Activated effector memory CD4-positive, alpha-beta T cell treated with anti-CD3 and anti-CD28 coated beads, Interleukin-2, amount 50 U/mL, for 16 hours (primary cell): ENCODE data around the gene NKPD1.

Source experiments
- DNase-seq: peaks from one replicate; pipeline ENCODE4 v3.0.0-alpha.2; 2020

NKPD1 gene

GRCh38 chr19:45173816-45174215, 13.0 kb upstream of the NKPD1 start:
- no peak for DNase-seq

- no peak for DNase-seq
These were observed 11.9 kb upstream of the NKPD1 start for GRCh38 chr19:45172611-45173208.

GRCh38 chr19:45172173-45172572, 11.4 kb upstream of the NKPD1 start:
- DNase-seq: peak; percentile 70

DNA sequence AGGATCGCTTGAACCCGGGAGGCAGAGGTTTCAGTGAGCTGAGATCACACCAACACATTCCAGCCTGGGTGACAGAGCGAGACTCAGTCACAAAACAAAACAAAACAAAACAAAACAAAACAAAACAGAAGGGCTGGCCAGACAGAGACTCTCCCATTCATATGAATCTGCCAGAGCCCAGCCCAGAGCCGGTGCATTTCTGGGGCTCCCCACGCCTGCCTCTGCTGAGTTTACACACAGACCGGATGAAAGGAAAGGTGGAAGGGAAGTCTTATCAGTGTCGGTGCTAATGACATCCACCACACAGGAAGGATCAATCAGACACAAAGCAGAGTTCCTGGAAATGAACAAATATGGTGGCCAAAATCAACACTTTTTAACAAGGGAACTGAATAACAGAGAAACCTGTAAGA, 10.4 kb upstream of the NKPD1 start:
- DNase-seq: peak; percentile 80

DNA sequence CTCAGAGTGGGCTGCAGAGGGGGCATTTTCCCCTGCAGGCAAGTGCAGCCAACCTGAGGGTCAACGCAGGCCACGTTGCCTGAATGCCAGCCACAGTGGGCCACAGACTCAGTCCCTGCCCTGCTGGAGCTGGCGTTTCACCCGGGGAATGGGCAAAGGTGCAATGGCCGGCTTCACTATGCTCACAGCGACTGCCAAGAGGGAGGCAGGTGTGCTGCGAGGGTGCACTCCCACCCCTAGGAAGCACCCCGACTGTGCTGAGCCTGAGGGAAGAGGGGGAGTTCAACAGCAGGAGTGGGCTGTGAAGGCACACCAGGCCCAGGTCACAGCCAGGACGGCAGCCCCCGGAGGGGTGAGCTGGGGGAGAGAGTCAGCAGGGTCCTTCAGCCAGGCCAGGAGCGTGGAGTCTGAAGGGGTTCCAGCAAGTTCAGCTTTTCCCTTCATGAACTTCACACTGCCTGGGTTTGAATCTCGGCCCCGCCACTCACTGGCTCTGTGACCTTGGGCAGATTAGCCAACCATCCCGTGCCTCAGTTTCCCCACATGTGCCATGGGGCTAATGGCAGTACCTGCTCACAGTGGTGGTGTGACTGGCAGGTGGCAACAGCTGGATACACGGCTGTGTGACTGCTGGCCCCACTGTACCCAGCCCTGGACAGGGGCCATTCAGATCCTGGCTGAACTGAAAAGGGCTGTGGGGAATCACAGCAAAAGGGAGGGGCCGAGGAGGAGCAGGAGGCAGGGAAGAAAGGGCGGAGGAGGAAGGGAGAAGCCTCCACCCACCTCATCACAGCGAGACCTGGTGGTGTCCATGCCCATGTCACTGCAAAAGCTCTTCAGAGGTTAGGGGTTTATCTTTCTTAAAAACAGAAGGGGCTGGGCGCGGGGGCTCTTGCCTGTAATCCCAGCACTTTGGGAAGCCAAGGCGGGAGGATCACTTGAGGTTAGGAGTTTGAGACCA, 9.6 kb upstream of the NKPD1 start:
- no peak for DNase-seq

- DNase-seq: no peak
These were observed 8.8 kb upstream of the NKPD1 start for GRCh38 chr19:45169602-45170001.

DNA sequence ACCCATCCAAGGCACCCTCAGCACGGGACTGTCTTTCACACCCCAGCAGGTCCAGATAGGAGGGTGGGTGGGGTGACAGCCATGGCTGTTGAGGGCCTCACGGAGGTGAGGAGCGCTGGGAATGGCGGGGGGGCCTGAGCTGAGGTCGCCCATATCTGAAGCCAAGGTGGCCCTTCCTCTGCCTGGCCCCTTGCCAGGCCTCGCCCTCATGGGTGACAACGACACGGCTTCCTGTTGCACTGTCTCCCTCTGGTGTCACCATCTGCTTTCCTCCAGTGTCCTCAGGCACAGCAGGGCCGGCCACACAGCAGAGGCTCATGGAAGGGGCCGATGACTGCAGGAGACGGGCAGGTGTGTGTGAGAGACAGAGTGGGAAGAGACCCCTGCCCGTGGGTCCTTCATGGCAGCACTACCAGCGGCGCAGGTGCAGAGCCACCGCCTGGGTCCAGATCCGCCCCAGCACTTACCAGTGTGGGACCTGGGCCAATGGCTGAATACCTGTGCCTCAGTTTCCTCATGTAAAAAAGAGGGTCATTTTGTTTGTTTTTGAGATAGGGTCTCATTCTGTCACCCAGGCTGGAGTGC, 8.1 kb upstream of the NKPD1 start:
- DNase-seq: no peak

- no peak for DNase-seq
These were observed 6.0 kb upstream of the NKPD1 start for GRCh38 chr19:45166723-45167252.

DNA sequence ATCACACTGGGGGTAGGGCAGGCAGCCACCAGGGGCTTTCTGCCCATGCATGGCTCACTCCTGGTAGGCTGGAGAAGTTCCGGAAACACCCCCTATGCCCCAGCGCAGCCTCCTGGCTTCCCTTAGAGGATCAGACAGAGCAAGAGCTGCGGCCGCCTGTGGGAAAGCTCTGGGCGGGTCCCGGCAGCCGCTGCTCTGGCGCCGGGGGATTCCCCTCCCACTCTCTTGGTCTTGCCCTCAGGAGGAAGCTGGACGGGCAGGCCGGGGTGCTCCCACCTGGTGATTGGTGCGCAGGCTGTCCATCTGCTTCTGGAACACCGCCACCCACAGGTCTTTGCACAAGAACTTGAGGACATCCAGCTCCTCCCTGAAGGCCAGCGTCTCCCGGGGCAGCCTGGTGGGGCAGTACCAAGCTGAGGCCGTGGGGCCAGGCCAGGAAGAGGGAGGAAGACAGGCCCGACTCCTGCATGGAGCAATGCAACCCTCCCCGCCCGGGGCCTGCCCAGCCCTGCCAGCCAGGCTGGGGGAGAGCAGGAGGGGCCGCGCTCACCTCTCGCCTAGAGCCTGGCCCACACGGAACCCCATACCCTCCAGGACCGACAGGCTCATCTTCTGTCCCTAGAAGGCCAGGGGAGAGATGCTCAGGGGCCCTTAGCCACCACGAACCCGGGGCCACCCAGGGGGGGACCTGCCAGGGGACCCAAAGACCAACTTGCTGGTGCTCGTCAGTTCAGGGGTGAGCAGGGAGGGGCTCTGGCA, 4.0 kb upstream of the NKPD1 start:
- peak; percentile 84 for DNase-seq

DNA sequence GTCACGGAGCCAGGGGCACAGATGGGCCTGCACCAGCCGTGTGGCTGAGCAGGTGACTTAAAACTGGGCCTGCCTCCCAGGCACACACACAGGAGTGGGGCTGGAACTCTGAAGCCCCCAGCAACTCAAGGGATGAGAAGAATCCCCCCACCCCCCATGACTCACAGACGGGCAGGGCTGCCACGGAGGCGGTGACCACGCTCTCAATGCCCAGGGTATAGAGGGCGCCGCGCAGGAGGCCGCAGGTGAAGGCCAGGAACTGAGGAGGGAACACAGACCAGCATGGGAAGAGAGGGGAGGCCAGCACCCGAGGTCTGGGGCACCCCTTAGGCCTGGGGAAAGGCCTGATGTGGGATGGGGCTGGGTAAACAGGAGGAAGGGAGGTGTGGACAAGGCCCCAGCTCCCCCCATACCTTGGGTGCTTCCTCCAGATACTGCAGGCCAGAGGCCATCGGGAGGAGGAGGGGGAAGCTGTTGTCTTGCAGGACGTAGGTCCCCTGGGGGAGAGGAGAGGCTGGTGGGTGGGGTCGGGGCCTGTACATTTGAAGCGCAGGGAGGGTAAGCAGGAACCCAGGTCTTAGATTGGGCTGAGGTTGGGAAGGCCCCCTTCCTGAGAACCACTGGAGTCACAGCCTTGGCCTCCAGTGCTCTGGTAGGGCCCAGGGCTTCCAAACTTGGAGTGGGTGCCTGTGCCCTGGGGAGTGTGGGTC, 3.1 kb upstream of the NKPD1 start:
- DNase-seq: no peak

DNA sequence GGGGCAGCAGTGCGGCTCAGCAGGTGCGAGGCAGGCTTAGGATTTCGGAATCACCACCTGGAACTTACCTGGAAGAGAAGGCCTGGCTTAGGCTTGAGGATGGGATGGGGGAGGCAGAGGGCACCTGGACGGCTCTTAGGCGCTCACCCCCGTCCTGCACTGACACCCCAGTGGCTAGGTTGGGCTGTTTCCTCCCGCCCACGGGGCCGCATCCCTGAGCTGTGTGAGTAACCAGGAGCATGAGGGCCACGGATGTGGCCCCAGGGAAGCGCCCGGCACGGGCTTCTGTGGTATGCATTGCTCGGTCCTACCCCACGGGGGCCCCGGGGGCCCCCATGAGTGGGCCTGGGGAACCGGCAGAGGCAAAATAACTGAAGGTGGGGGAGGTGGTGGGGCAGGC, 2.4 kb upstream of the NKPD1 start:
- DNase-seq: no peak

DNA sequence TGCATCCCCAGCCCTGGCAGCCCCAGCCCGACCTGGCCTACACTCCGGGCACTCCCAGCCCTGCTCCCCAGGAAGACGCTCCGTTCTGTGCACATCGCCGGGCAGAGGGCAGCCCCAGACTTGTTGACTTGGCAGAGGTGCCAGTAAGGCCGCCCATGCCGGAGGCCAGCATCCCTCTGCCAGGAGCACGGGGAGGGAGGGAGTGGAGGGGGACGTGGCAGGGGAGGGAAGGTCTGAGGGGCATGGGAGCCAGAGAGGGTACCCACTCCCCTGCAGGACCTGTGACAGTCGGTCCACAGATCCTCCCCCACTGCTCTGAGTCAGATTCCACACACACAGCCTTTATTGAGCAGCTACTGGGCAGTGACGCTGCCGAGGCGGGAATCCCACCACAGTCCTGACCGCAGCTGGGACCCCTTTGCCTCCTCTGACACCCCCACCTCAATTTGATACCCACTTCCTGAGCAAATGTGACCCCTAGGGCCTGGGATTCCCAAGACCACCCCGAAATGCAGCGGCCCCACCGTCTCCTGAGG, 1.9 kb upstream of the NKPD1 start:
- no peak for DNase-seq

DNA sequence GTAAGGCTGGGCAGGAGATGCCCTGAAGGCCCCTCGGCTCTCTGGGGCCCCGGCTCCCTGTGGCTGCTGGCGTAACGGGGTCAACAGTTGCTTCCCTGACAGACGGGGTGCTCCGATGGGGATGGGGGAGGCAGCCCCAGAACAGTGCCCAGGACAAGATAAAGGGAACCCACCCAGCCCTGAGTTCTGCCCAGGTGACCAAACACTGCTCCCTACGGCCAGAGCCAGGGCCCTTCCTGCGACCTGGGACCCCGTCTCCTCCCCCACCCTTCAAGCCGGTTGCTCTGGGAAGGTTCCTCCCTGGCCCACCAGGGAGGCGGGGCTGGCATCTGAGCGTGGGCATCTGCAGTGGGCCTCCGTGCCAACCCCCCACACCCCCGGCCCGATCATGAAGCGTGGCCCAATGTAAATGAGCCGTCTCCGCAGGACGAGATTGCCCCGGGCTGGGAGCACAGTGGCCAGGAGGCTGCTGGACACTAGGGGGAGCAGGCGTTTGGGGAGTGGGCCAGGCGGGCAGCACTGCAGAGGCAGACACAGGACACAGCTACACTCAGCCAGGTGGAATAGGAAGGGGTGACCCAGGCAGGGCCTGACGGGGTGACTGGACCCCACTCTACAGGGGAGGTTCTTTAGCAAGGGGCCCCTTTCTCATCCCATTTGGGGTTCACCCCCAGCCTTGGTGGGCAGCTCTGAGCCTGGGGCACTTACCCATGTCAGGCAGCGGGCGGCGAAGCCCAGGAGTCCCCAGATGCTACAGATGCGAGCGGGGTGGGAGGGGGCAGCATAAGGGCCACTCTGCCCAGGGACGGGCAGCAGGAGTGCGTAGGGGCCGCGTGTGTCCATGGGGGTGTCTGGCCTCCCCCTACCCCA, 1.2 kb upstream of the NKPD1 start:
- DNase-seq: no peak

- DNase-seq: no peak
These were observed 834 bp downstream of the NKPD1 start for GRCh38 chr19:45159971-45160324.

GRCh38 chr19:45159210-45159970, 1.4 kb downstream of the NKPD1 start:
- no peak for DNase-seq

GRCh38 chr19:45158503-45159209, 2.1 kb downstream of the NKPD1 start:
- no peak for DNase-seq

- DNase-seq: no peak
These were observed 4.0 kb downstream of the NKPD1 start for GRCh38 chr19:45156751-45157150.

- DNase-seq: no peak
These were observed 4.7 kb downstream of the NKPD1 start for GRCh38 chr19:45156011-45156630.
